ENCODE results near the gene RASSF3. TPM values are rescaled to one million over a fixed set of nuclear protein-coding genes. Genes with fewer than 3 reads are reported as not detected.

Gene RASSF3
- total RNA-seq, 1 experiment from 2014 or later, result 107 TPM

DNA sequence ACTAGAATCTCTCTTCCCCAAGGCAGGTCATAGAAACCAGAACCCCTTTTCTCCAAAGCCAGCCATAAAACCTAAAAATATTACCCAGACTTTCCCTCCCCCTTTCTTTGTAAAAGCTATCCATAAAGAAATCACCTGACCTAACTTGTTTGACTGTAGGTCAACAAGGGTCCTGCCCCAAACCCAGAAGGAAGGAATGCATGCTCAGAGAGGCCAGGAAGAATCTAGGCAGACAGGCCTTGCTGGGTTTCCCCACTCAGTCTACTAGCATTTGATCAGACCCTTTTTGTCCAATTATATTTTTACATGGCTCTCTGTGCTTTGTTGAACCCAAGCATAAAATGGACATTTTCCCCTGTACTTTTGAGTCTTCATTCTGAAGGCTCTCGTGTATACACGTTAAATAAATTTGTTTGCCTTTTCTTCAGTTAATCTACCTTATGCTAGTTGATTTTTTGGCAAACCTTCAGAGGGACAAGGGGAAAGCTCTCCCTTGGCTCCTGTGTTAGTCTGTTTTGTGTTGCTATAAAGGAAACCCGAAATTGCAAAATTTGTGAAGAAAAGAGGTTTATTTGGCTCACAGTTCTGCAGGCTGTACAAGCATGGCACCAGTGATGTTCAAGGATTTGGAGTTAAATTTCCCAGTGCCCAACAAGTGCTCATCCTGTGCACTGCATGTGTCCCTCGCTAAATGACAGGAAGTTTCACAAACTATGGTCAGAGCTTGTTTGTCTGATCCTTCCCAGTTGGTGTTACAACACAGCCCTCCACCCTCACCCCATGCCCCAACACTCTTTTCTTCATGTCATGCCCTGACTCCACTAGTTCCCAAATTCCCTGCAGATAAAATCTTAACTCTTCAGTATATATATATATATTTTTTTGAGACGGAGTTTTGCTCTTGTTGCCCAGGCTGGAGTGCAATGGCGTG is 14.2 kb upstream of the RASSF3 start:
- Histone ChIP-seq H3K9me3 (ENCODE audit: control insufficient read depth, insufficient read depth, low read depth, low read length) (no peaks in the 10 kb centered on the region), H3K27ac (ENCODE audit: low read length) (no peak overlapping the region), H3K4me3 (ENCODE audit: low read depth in 2 of 2, low read length in 2 of 2) (no peak overlapping the region), H3K36me3 (ENCODE audit: control insufficient read depth, insufficient read depth, low read length) (no peaks in the 10 kb centered on the region), H3K4me1 (ENCODE audit: control insufficient read depth, insufficient read depth, low read length) (no peaks in the 10 kb centered on the region; the same call in 1 of the 2 replicates), H3K27me3 (ENCODE audit: control insufficient read depth, insufficient read depth, low read length) (no peaks in the 10 kb centered on the region)
- BruUV-seq (replicated peaks), result no TSS peak
- intact Hi-C loops (cut with micrococcal nuclease; ENCODE audit: unreplicated experiment) (no loop called here), in situ Hi-C loops (cut with HindIII; ENCODE audit: low pct_unique_long_range_greater_than_20kb, low sequenced_read_pairs) (no loop called here)
- ChIA-PET CTCF (no interaction called here), POLR2A (no interaction called here)
- DNase-seq (ENCODE audit: low read depth, low spot score), result no peak
- TF ChIP-seq POLR2AphosphoS5 (IDR thresholded peaks at IDR 0.05; ENCODE audit: low read depth, low read length) (no peak), SIN3A (IDR thresholded peaks at IDR 0.05; ENCODE audit: borderline replicate concordance, insufficient read depth, low read depth, low read length) (no peak), TCF7L2 (IDR thresholded peaks at IDR 0.05; ENCODE audit: low read depth, low read length) (no peak)
- TF ChIP-seq, protein P1, sequence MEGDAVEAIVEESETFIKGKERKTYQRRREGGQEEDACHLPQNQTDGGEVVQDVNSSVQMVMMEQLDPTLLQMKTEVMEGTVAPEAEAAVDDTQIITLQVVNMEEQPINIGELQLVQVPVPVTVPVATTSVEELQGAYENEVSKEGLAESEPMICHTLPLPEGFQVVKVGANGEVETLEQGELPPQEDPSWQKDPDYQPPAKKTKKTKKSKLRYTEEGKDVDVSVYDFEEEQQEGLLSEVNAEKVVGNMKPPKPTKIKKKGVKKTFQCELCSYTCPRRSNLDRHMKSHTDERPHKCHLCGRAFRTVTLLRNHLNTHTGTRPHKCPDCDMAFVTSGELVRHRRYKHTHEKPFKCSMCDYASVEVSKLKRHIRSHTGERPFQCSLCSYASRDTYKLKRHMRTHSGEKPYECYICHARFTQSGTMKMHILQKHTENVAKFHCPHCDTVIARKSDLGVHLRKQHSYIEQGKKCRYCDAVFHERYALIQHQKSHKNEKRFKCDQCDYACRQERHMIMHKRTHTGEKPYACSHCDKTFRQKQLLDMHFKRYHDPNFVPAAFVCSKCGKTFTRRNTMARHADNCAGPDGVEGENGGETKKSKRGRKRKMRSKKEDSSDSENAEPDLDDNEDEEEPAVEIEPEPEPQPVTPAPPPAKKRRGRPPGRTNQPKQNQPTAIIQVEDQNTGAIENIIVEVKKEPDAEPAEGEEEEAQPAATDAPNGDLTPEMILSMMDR (IDR thresholded peaks at IDR 0.05), result no peak
- TF ChIP-seq, protein P2, sequence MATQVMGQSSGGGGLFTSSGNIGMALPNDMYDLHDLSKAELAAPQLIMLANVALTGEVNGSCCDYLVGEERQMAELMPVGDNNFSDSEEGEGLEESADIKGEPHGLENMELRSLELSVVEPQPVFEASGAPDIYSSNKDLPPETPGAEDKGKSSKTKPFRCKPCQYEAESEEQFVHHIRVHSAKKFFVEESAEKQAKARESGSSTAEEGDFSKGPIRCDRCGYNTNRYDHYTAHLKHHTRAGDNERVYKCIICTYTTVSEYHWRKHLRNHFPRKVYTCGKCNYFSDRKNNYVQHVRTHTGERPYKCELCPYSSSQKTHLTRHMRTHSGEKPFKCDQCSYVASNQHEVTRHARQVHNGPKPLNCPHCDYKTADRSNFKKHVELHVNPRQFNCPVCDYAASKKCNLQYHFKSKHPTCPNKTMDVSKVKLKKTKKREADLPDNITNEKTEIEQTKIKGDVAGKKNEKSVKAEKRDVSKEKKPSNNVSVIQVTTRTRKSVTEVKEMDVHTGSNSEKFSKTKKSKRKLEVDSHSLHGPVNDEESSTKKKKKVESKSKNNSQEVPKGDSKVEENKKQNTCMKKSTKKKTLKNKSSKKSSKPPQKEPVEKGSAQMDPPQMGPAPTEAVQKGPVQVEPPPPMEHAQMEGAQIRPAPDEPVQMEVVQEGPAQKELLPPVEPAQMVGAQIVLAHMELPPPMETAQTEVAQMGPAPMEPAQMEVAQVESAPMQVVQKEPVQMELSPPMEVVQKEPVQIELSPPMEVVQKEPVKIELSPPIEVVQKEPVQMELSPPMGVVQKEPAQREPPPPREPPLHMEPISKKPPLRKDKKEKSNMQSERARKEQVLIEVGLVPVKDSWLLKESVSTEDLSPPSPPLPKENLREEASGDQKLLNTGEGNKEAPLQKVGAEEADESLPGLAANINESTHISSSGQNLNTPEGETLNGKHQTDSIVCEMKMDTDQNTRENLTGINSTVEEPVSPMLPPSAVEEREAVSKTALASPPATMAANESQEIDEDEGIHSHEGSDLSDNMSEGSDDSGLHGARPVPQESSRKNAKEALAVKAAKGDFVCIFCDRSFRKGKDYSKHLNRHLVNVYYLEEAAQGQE (IDR thresholded peaks at IDR 0.05; ENCODE audit: insufficient read depth in 1 of 2, low read depth in 2 of 2, low read length in 1 of 2), result no peak
- no peak for ATAC-seq

- Histone ChIP-seq H3K4me3 (ENCODE audit: low read depth in 2 of 2, low read length in 2 of 2) (no peak overlapping the region), H3K36me3 (ENCODE audit: control insufficient read depth, insufficient read depth, low read length) (no peaks in the 10 kb centered on the region), H3K4me1 (ENCODE audit: control insufficient read depth, insufficient read depth, low read length) (no peaks in the 10 kb centered on the region; the same call in 1 of the 2 replicates), H3K27me3 (ENCODE audit: control insufficient read depth, insufficient read depth, low read length) (no peaks in the 10 kb centered on the region), H3K9me3 (ENCODE audit: control insufficient read depth, insufficient read depth, low read depth, low read length) (no peaks in the 10 kb centered on the region), H3K27ac (ENCODE audit: low read length) (no peak overlapping the region)
- POLR2A ChIA-PET, result no interaction called here
- DNase-seq (ENCODE audit: low read depth, low spot score), result no peak
- CTCF ChIA-PET, result no interaction called here
- in situ Hi-C loops (cut with HindIII; ENCODE audit: low pct_unique_long_range_greater_than_20kb, low sequenced_read_pairs) (no loop called here), intact Hi-C loops (cut with micrococcal nuclease; ENCODE audit: unreplicated experiment) (no loop called here)
- no TSS peak for BruUV-seq (replicated peaks)
- no peak for ATAC-seq
- no peak for TF ChIP-seq SIN3A (IDR thresholded peaks at IDR 0.05; ENCODE audit: borderline replicate concordance, insufficient read depth, low read depth, low read length)
- TF ChIP-seq, protein P2 (IDR thresholded peaks at IDR 0.05; ENCODE audit: insufficient read depth in 1 of 2, low read depth in 2 of 2, low read length in 1 of 2), result no peak
Observed at GRCh38 chr12:64598831-64599230, 11.5 kb upstream of the RASSF3 start.

Measured in Panc1 (cell line).